GM12878 (cell line): ENCODE measurements around the gene CADPS.

Experiments
- BMI1 ChIP-seq: fragments of 450-650 bp; IDR thresholded peaks from 2 replicates; pipeline ENCODE4 v1.6.1; 2016; ENCODE audit warnings: mild to moderate bottlenecking, moderate library complexity, borderline replicate concordance
- EZH2 ChIP-seq: IDR thresholded peaks from 2 replicates; pipeline ENCODE4 v1.6.1; 2012; ENCODE audit warnings: low read depth, mild to moderate bottlenecking, control low read depth, inconsistent platforms, low read length, borderline replicate concordance; ENCODE audit not compliant: control insufficient read depth
- FOS ChIP-seq: IDR thresholded peaks from 3 replicates; pipeline ENCODE4 v1.6.1; 2011; ENCODE audit warnings: borderline replicate concordance; ENCODE audit not compliant: insufficient read length; ENCODE audit errors: extremely low read depth
- FOXK2 ChIP-seq: fragments of 450-650 bp; IDR thresholded peaks from 2 replicates; pipeline ENCODE4 v1.6.1; 2017; ENCODE audit warnings: mild to moderate bottlenecking, moderate library complexity
- HDAC2 ChIP-seq: fragments of 200-600 bp; sonication (generic); IDR thresholded peaks from 2 replicates; pipeline ENCODE4 v1.6.1; 2017
- KDM1A ChIP-seq: fragments of 200-600 bp; sonication (generic); IDR thresholded peaks from 2 replicates; pipeline ENCODE4 v1.6.1; 2016; ENCODE audit warnings: borderline replicate concordance
- MYC ChIP-seq: IDR thresholded peaks from 2 replicates; pipeline ENCODE4 v1.6.1; 2011; ENCODE audit warnings: mild to moderate bottlenecking, low read length, moderate library complexity, inconsistent platforms; ENCODE audit not compliant: insufficient read depth, insufficient replicate concordance, insufficient read length, severe bottlenecking
- PML ChIP-seq: IDR thresholded peaks from 2 replicates; pipeline ENCODE4 v1.6.1; 2012; ENCODE audit warnings: low read length, inconsistent platforms
- POLR2A ChIP-seq: IDR thresholded peaks from 2 replicates; pipeline ENCODE4 v1.6.1; 2011; ENCODE audit warnings: low read depth, mild to moderate bottlenecking, low read length
- SP1 ChIP-seq: IDR thresholded peaks from one replicate; pipeline ENCODE4 v1.6.1; 2011; ENCODE audit warnings: low read depth, low read length
- TF ChIP-seq, protein P1 (sequence below): IDR thresholded peaks from 2 replicates; pipeline ENCODE4 v1.6.1; 2012; ENCODE audit warnings: low read depth, low read length, improper control_type of control experiment
- TF ChIP-seq, protein P2 (sequence below), 3 experiments: IDR thresholded peaks in 2 of 3; conservative IDR thresholded peaks in 1 of 3; 2 replicates each; pipeline ENCODE4 v1.5.1; 2011; ENCODE audit warnings: low read depth in 3 of 3, low read length in 3 of 3, mild to moderate bottlenecking in 3 of 3, control low read depth in 2 of 3, moderate library complexity in 2 of 3, inconsistent platforms in 1 of 3, mixed read lengths in 1 of 3; ENCODE audit not compliant: control insufficient read depth in 2 of 3, insufficient read depth in 1 of 3; ENCODE audit errors: extremely low read depth in 1 of 3
- TF ChIP-seq, protein P3 (sequence below): fragments of 450-650 bp; conservative IDR thresholded peaks from 2 replicates; pipeline ENCODE4 v1.6.1; 2017; ENCODE audit warnings: mild to moderate bottlenecking, moderate library complexity

DNA sequence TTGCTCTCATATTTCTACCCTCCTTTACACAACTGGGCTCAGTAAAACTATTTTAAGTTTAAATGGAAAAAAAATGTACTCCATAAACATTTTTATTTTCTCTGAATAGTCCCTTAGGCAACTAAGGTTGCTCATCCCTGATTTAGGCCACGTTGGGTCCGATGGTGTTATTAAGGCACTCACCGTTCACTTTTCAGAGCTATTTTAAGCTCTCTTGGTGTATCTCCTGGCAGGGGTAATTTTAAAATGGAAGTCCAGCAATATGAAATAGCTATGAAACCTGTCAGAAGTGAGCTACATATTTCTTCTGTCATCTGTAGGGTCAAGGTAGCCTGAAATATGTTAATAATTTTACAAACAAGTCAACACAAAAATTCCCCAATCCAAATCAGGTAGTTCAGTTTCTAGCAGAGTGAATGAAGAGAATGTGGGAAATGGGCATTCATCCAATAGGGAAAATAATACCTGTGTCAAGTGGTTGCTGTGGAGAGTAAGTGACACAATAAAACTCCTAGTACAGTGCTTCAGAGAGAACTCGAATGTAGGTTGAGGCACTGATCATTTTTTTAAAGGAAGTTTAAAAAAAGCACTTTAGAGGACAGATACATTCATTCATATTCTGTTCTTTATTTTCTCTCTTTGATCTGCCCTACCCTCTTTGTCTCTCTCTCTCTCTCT lies 292.6 kb downstream of the CADPS start:
- TF ChIP-seq HDAC2 = no peak
- no peak for TF ChIP-seq SP1
- TF ChIP-seq FOXK2 = no peak
- TF ChIP-seq MYC = no peak
- TF ChIP-seq, protein P1, sequence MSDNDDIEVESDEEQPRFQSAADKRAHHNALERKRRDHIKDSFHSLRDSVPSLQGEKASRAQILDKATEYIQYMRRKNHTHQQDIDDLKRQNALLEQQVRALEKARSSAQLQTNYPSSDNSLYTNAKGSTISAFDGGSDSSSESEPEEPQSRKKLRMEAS = no peak
- TF ChIP-seq EZH2 = no peak
- no peak for TF ChIP-seq FOS
- TF ChIP-seq PML = no peak
- TF ChIP-seq, protein P2, sequence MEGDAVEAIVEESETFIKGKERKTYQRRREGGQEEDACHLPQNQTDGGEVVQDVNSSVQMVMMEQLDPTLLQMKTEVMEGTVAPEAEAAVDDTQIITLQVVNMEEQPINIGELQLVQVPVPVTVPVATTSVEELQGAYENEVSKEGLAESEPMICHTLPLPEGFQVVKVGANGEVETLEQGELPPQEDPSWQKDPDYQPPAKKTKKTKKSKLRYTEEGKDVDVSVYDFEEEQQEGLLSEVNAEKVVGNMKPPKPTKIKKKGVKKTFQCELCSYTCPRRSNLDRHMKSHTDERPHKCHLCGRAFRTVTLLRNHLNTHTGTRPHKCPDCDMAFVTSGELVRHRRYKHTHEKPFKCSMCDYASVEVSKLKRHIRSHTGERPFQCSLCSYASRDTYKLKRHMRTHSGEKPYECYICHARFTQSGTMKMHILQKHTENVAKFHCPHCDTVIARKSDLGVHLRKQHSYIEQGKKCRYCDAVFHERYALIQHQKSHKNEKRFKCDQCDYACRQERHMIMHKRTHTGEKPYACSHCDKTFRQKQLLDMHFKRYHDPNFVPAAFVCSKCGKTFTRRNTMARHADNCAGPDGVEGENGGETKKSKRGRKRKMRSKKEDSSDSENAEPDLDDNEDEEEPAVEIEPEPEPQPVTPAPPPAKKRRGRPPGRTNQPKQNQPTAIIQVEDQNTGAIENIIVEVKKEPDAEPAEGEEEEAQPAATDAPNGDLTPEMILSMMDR (IDR thresholded peaks at IDR 0.05 in 2 of 3, conservative IDR thresholded peaks at IDR 0.05 in 1 of 3; ENCODE audit: control insufficient read depth in 2 of 3, extremely low read depth in 1 of 3, insufficient read depth in 1 of 3, low read depth in 3 of 3, low read length in 3 of 3) = no peak
- TF ChIP-seq BMI1 = no peak
- no peak for TF ChIP-seq KDM1A
- TF ChIP-seq, protein P3, sequence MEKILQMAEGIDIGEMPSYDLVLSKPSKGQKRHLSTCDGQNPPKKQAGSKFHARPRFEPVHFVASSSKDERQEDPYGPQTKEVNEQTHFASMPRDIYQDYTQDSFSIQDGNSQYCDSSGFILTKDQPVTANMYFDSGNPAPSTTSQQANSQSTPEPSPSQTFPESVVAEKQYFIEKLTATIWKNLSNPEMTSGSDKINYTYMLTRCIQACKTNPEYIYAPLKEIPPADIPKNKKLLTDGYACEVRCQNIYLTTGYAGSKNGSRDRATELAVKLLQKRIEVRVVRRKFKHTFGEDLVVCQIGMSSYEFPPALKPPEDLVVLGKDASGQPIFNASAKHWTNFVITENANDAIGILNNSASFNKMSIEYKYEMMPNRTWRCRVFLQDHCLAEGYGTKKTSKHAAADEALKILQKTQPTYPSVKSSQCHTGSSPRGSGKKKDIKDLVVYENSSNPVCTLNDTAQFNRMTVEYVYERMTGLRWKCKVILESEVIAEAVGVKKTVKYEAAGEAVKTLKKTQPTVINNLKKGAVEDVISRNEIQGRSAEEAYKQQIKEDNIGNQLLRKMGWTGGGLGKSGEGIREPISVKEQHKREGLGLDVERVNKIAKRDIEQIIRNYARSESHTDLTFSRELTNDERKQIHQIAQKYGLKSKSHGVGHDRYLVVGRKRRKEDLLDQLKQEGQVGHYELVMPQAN = no peak
- TF ChIP-seq POLR2A = no peak
